CD4-positive, alpha-beta memory T cell (primary cell): Measurements from ENCODE around the gene DDRGK1. TPM values are rescaled to one million over a fixed set of nuclear protein-coding genes. Genes with fewer than 3 reads are reported as not detected.
A peak's percentile ranks its signal among the peaks of the same experiment; 100 is the strongest.

Source experiments
- CTCF ChIA-PET: fragments of 350-600 bp; sonication (Branson Sonifier 250); formaldehyde crosslinking; loops from one replicate; lab custom pipeline; 2021; ENCODE audit warnings: inconsistent platforms; ENCODE audit not compliant: partially characterized antibody; lab: Charles Lee
- POLR2A ChIA-PET: fragments of 350-600 bp; sonication (Branson Sonifier 250); formaldehyde crosslinking; loops from one replicate; lab custom pipeline; 2021; ENCODE audit not compliant: partially characterized antibody; lab: Charles Lee
- DNase-seq, 5 donors: peaks; one replicate each; pipeline versions ENCODE4 v3.0.0 to v3.0.0-alpha.2; 2020 to 2022; ENCODE audit warnings: mixed read lengths in 1 of 5
- H3K27ac ChIP-seq: one replicate; pipeline ENCODE4 v1.7.0; 2013; ENCODE audit warnings: low read depth, low read length
- H3K27me3 ChIP-seq: 2 replicates; pipeline ENCODE4 v1.7.0; 2013; ENCODE audit warnings: mild to moderate bottlenecking, low read length, moderate library complexity; ENCODE audit not compliant: insufficient read depth
- H3K36me3 ChIP-seq: 2 replicates; pipeline ENCODE4 v1.7.0; 2013; ENCODE audit warnings: mild to moderate bottlenecking, low read length, moderate library complexity; ENCODE audit not compliant: insufficient read depth
- H3K4me1 ChIP-seq: 2 replicates; pipeline ENCODE4 v1.7.0; 2013; ENCODE audit warnings: mild to moderate bottlenecking, low read length, moderate library complexity; ENCODE audit not compliant: insufficient read depth
- H3K4me3 ChIP-seq, 2 donors: one replicate each; pipeline ENCODE4 v1.7.0; 2013; ENCODE audit warnings: low read length in 2 of 2, mild to moderate bottlenecking in 1 of 2
- H3K9me3 ChIP-seq, 2 donors: one replicate each; pipeline ENCODE4 v1.7.0; 2013; ENCODE audit warnings: low read length in 2 of 2, control low read depth in 1 of 2; ENCODE audit not compliant: control insufficient read depth in 1 of 2
- H3K27ac Mint-ChIP-seq, 7 donors: one replicate each; pipeline ENCODE4 v1.8.0; 2020 to 2021; ENCODE audit warnings: mixed read lengths in 7 of 7, mild to moderate bottlenecking in 6 of 7, inconsistent platforms in 3 of 7, moderate library complexity in 3 of 7
- H3K27me3 Mint-ChIP-seq, 2 donors: one replicate each; pipeline ENCODE4 v1.8.0; 2020 to 2021; ENCODE audit warnings: mixed read lengths in 2 of 2
- H3K36me3 Mint-ChIP-seq, 2 donors: one replicate each; pipeline ENCODE4 v1.8.0; 2020 to 2021; ENCODE audit warnings: mixed read lengths in 2 of 2, inconsistent platforms in 1 of 2, mild to moderate bottlenecking in 1 of 2
- H3K4me1 Mint-ChIP-seq, 4 donors: one replicate each; pipeline ENCODE4 v1.8.0; 2020 to 2021; ENCODE audit warnings: mixed read lengths in 4 of 4, mild to moderate bottlenecking in 1 of 4
- H3K4me3 Mint-ChIP-seq, 8 donors: one replicate each; pipeline ENCODE4 v1.8.0; 2020 to 2021; ENCODE audit warnings: mixed read lengths in 8 of 8, mild to moderate bottlenecking in 7 of 8, moderate library complexity in 6 of 8, inconsistent platforms in 3 of 8
- H3K9me3 Mint-ChIP-seq, 8 donors: one replicate each; pipeline ENCODE4 v1.8.0; 2020 to 2021; ENCODE audit warnings: mixed read lengths in 8 of 8, mild to moderate bottlenecking in 5 of 8, inconsistent platforms in 3 of 8, moderate library complexity in 1 of 8
- intact Hi-C: fragments of 100-400 bp; cut with micrococcal nuclease; formaldehyde crosslinking; loops from one replicate; pipeline ENCODE4 v1.15.1; 2023
- polyA plus RNA-seq, 2 donors: library from polyadenylated mRNA; unstranded; fragments of 300-500 nt; fragmentation: Illumina TruSeq; gene quantifications; one replicate each; pipeline ENCODE4 v1.2.3, GENCODE V29; 2021
- total RNA-seq, 2 experiments: library from RNA; stranded (reverse); gene quantifications; one replicate each; pipeline ENCODE4 v1.2.3, GENCODE V29; 2021

Gene DDRGK1
- total and polyA plus RNA-seq, 4 experiments from 2014 or later: 35.2 to 61.0 (median 54.6) TPM

GRCh38 chr20:3174442-3175261, 29.8 kb downstream of the DDRGK1 start:
- Mint-ChIP-seq H3K9me3 (no peaks in the 10 kb centered on the region), H3K4me1 (peaks cover 4 to 19% (median 11%) of the 10 kb centered on the region in 4 donors), H3K4me3 (peak overlapping the region; percentile 80 to 88 (median 84)), H3K27me3 (peaks cover 2 to 6% of the 10 kb centered on the region in 2 donors), H3K27ac (peak overlapping the region in 2 of 7 donors; percentile 82 to 87), H3K36me3 (peaks cover 0 to 1% of the 10 kb centered on the region in 2 donors)
- ChIA-PET CTCF (interaction anchor here (0.9 kb wide), 1 partner anchor 43 kb away, joined by 3 read pairs; no protein-coding TSS in a partner anchor), POLR2A (no interaction called here)
- Histone ChIP-seq H3K9me3 (no peaks in the 10 kb centered on the region), H3K4me3 (peak overlapping the region; percentile 73 to 89), H3K36me3 (no peaks in the 10 kb centered on the region), H3K27me3 (no peaks in the 10 kb centered on the region), H3K4me1 (peaks cover 15% of the 10 kb centered on the region), H3K27ac (no peak overlapping the region)
- intact Hi-C loops: loop anchor here (5.0 kb wide), 1 partner anchor 52 kb away; no protein-coding TSS in a partner anchor
- DNase-seq: no peak

GRCh38 chr20:3173610-3174441, 30.7 kb downstream of the DDRGK1 start:
- Histone ChIP-seq H3K4me3 (peak overlapping the region; percentile 73 to 89), H3K9me3 (no peaks in the 10 kb centered on the region), H3K36me3 (no peaks in the 10 kb centered on the region), H3K27me3 (no peaks in the 10 kb centered on the region), H3K27ac (peak overlapping the region; percentile 89), H3K4me1 (peaks cover 15% of the 10 kb centered on the region)
- Mint-ChIP-seq H3K4me3 (peak overlapping the region; percentile 80 to 88 (median 84)), H3K9me3 (no peaks in the 10 kb centered on the region), H3K27ac (peak overlapping the region; percentile 52 to 92 (median 87)), H3K36me3 (peaks cover 0 to 1% of the 10 kb centered on the region in 2 donors), H3K4me1 (peaks cover 4 to 25% (median 11%) of the 10 kb centered on the region in 4 donors), H3K27me3 (peaks cover 6 to 12% of the 10 kb centered on the region in 2 donors)
- DNase-seq: peak in 2 of 5 donors; percentile 46 to 90
- CTCF ChIA-PET: no interaction called here
- POLR2A ChIA-PET: interaction anchor here (0.9 kb wide), 1 partner anchor 16 kb away, joined by 4 read pairs; no protein-coding TSS in a partner anchor
- intact Hi-C loops: loop anchor here (1.0 to 5.0 kb wide), 4 partner anchors 15 to 65 kb away; partner anchors contain the start of genes DDRGK1, FASTKD5, SLC4A11 and UBOX5

- ChIA-PET CTCF (no interaction called here), POLR2A (interaction anchor here (0.9 to 1.7 kb wide), 4 partner anchors 10 to 16 kb away, joined by 3 to 8 read pairs (median 4); no protein-coding TSS in a partner anchor)
- peak within 1 kb of the TSS; percentile 89 for H3K27ac ChIP-seq
- H3K4me1 ChIP-seq: peaks cover 15% of the 10 kb centered on the region
- H3K27me3 Mint-ChIP-seq: peaks cover 10 to 18% of the 10 kb centered on the region in 2 donors
- H3K4me3 ChIP-seq: peak within 1 kb of the TSS; percentile 76 to 89
- H3K9me3 ChIP-seq: no peaks in the 10 kb centered on the region
- H3K27ac Mint-ChIP-seq: peak within 1 kb of the TSS; percentile 80 to 92 (median 88)
- DNase-seq: peak; percentile 86 to 96 (median 89)
- no peaks in the 10 kb centered on the region for H3K36me3 ChIP-seq
- H3K4me1 Mint-ChIP-seq: peaks cover 4 to 30% (median 11%) of the 10 kb centered on the region in 4 donors
- intact Hi-C loops: loop anchor here (1.0 to 5.0 kb wide), 4 partner anchors 14 to 66 kb away; partner anchors contain the start of genes DDRGK1, FASTKD5, SLC4A11 and UBOX5
- H3K4me3 Mint-ChIP-seq: peak within 1 kb of the TSS; percentile 82 to 88 (median 85)
- H3K9me3 Mint-ChIP-seq: no peaks in the 10 kb centered on the region
- peaks cover 0 to 1% of the 10 kb centered on the region in 2 donors for H3K36me3 Mint-ChIP-seq
- no peaks in the 10 kb centered on the region for H3K27me3 ChIP-seq
Observed at GRCh38 chr20:3172933-3173609, 31.4 kb downstream of the DDRGK1 start, which contains the start of gene LZTS3. TSS of gene LZTS3 (minus strand) at chr20:3173549. CDS start at chr20:3167163, 6,386 bp downstream.

GRCh38 chr20:3172126-3172932, 32.2 kb downstream of the DDRGK1 start:
- CTCF ChIA-PET: interaction anchor here (1.0 to 1.1 kb wide), 2 partner anchors 13 to 103 kb away, joined by 3 read pairs; partner anchors contain the start of genes FASTKD5 and UBOX5
- H3K27me3 ChIP-seq: peaks cover 3% of the 10 kb centered on the region
- H3K4me1 ChIP-seq: peaks cover 15% of the 10 kb centered on the region
- no peak for DNase-seq
- H3K4me3 ChIP-seq: no peak overlapping the region
- H3K36me3 ChIP-seq: no peaks in the 10 kb centered on the region
- no peak overlapping the region for H3K27ac ChIP-seq
- peaks cover 3 to 30% (median 11%) of the 10 kb centered on the region in 4 donors for H3K4me1 Mint-ChIP-seq
- H3K36me3 Mint-ChIP-seq: peaks cover 0 to 1% of the 10 kb centered on the region in 2 donors
- peaks cover 12 to 18% of the 10 kb centered on the region in 2 donors for H3K27me3 Mint-ChIP-seq
- H3K9me3 ChIP-seq: no peaks in the 10 kb centered on the region
- peak overlapping the region; percentile 80 to 89 (median 87) for H3K27ac Mint-ChIP-seq
- POLR2A ChIA-PET: interaction anchor here (0.8 to 1.7 kb wide), 4 partner anchors 9 to 31 kb away, joined by 3 to 8 read pairs (median 4); no protein-coding TSS in a partner anchor
- H3K9me3 Mint-ChIP-seq: no peaks in the 10 kb centered on the region
- H3K4me3 Mint-ChIP-seq: peak overlapping the region; percentile 79 to 86 (median 83)
- intact Hi-C loops: loop anchor here (2.0 to 5.0 kb wide), 2 partner anchors 50 to 66 kb away; partner anchors contain the start of gene SLC4A11

GRCh38 chr20:3171391-3172125, 32.9 kb downstream of the DDRGK1 start:
- no peak for DNase-seq
- Histone ChIP-seq H3K27me3 (peaks cover 7% of the 10 kb centered on the region), H3K9me3 (no peaks in the 10 kb centered on the region), H3K27ac (no peak overlapping the region), H3K4me1 (peaks cover 15% of the 10 kb centered on the region), H3K4me3 (no peak overlapping the region), H3K36me3 (no peaks in the 10 kb centered on the region)
- H3K4me1 Mint-ChIP-seq: peaks cover 3 to 30% (median 11%) of the 10 kb centered on the region in 4 donors
- H3K9me3 Mint-ChIP-seq: no peaks in the 10 kb centered on the region
- ChIA-PET POLR2A (interaction anchor here (0.8 to 1.7 kb wide), 4 partner anchors 8 to 32 kb away, joined by 3 to 8 read pairs (median 4); no protein-coding TSS in a partner anchor), CTCF (interaction anchor here (1.0 to 1.1 kb wide), 3 partner anchors 10 to 102 kb away, joined by 3 to 9 read pairs (median 3); partner anchors contain the start of genes FASTKD5 and UBOX5)
- H3K27ac Mint-ChIP-seq: peak overlapping the region in 4 of 7 donors; percentile 83 to 89 (median 88)
- peaks cover 0 to 1% of the 10 kb centered on the region in 2 donors for H3K36me3 Mint-ChIP-seq
- intact Hi-C loops: loop anchor here (2.0 to 5.0 kb wide), 2 partner anchors 49 to 67 kb away; partner anchors contain the start of gene SLC4A11
- H3K27me3 Mint-ChIP-seq: peaks cover 13 to 18% of the 10 kb centered on the region in 2 donors
- peak overlapping the region; percentile 40 to 86 (median 82) for H3K4me3 Mint-ChIP-seq
